Dendritic cell treated with granulocyte-macrophage colony-stimulating factor and Interleukin-4, amounts not matched to agents 40 ng/mL and 50 ng/mL, for 4 days (primary cell): ENCODE measurements around the gene CD8A.

Source experiments
- H3K27ac Mint-ChIP-seq: one replicate; pipeline ENCODE4 v1.8.0; 2022; ENCODE audit warnings: mild to moderate bottlenecking, mixed read lengths
- H3K27me3 Mint-ChIP-seq: one replicate; pipeline ENCODE4 v1.8.0; 2022; ENCODE audit warnings: mild to moderate bottlenecking, mixed read lengths
- H3K36me3 Mint-ChIP-seq: one replicate; pipeline ENCODE4 v1.8.0; 2022; ENCODE audit warnings: low read depth, mixed read lengths
- H3K4me1 Mint-ChIP-seq: one replicate; pipeline ENCODE4 v1.8.0; 2022; ENCODE audit warnings: low read depth, mixed read lengths
- H3K4me3 Mint-ChIP-seq: one replicate; pipeline ENCODE4 v1.8.0; 2022; ENCODE audit warnings: mild to moderate bottlenecking, moderate library complexity, mixed read lengths
- H3K9me3 Mint-ChIP-seq: one replicate; pipeline ENCODE4 v1.8.0; 2022; ENCODE audit warnings: mixed read lengths
- intact Hi-C: fragments of 100-400 bp; cut with micrococcal nuclease; formaldehyde crosslinking; loops from one replicate; pipeline ENCODE4 v1.15.0; 2022

CD8A gene

DNA sequence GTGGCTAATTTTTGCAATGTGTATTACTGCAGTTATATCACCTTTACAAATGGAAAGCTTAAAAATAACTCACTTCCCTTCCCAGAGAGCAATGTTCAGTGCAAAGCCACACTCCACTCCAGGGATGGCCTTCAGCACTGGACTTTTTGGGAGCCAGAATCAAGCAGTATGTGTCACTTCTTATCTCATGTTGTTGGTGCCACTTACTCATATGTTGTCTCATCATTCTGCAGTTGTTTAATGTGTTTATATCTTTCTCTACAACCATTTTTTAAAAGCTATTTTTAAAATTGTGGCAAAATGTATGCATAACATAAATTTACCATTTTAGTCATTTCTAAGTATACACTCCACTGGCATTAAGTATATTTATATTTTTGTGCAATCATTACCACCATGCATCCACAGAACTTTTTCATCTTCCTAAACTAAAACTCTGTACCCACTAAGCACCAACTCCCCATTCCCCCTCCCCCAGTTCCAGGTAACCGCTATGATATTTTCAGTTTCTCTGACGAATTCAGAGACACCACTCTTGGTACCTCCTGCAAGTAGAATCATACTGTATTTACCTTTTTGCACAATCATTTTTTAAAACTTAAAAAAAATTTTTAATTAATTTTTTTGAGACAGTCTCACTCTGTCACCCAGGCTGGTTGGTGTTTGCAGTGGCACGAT lies 32.1 kb upstream of the CD8A start:
- no peak overlapping the region for H3K4me3 Mint-ChIP-seq
- intact Hi-C loops = no loop called here
- no peaks in the 10 kb centered on the region for H3K4me1 Mint-ChIP-seq
- no peaks in the 10 kb centered on the region for H3K36me3 Mint-ChIP-seq
- peaks cover 9% of the 10 kb centered on the region for H3K9me3 Mint-ChIP-seq
- H3K27ac Mint-ChIP-seq = no peak overlapping the region
- H3K27me3 Mint-ChIP-seq = peaks cover 8% of the 10 kb centered on the region

DNA sequence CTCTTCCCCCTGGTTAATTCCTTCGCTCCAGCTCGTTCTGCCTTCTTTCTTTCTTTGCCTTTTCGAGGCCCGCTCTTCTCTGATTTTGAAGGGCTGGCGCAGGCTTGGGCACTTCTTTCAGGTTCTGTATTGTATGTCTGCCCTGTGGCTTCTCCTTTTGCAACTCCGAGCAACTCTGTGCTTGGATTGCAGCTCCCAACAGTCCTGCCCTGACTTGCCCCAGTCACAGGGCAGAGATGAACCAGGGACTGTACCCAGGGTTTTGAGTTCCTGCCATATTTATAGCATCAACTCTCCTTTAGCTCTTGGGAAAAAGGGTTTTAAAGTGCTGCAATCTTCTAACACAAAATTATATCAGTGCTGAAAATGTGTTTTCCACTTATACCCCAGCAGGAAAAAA lies 31.1 kb upstream of the CD8A start:
- peaks cover 9% of the 10 kb centered on the region for H3K9me3 Mint-ChIP-seq
- H3K27ac Mint-ChIP-seq = no peak overlapping the region
- H3K4me3 Mint-ChIP-seq = no peak overlapping the region
- intact Hi-C loops = no loop called here
- H3K36me3 Mint-ChIP-seq = no peaks in the 10 kb centered on the region
- peaks cover 8% of the 10 kb centered on the region for H3K27me3 Mint-ChIP-seq
- H3K4me1 Mint-ChIP-seq = no peaks in the 10 kb centered on the region

DNA sequence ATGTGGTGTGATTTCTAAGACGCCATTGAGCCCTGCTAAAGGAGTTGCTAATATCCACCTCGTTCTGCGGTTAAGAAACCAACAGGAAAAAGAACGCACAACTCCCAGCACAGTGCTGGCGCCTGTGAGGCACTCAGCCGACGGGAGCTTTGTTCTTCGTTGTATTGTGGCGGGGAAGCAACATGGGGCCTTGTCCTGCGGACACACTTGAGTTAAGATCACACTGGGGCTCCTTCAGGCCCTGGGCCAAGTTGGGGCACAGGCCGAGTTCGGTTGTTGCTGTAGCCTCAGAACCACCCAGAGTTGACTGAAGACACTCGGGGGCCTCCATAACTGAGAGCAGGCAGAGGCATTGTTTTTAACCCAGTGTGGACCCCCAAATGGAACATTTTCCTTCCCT lies 30.6 kb upstream of the CD8A start:
- Mint-ChIP-seq H3K9me3 (peaks cover 9% of the 10 kb centered on the region), H3K36me3 (no peaks in the 10 kb centered on the region), H3K27ac (no peak overlapping the region), H3K4me1 (no peaks in the 10 kb centered on the region), H3K27me3 (peaks cover 8% of the 10 kb centered on the region), H3K4me3 (no peak overlapping the region)
- intact Hi-C loops = no loop called here

DNA sequence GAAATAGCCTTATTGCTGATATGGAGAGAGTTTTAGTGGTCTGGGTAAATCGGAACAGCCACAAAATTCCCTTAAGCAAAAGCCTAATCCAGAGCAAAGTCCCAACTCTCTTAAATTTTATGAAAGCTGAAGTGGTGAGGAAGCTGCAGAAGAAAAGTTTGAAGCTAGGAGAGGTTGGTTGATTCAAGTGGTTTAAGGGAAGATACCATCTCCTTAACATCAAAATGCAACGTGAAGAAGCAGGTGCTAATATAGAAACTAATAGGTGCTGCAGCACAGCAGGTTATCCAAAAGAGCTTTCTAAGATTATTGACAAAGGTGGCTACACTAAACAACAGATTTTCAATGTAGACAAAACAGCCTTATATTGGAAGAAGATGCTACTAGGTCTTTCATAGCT lies 28.2 kb upstream of the CD8A start:
- Mint-ChIP-seq H3K36me3 (no peaks in the 10 kb centered on the region), H3K27ac (no peak overlapping the region), H3K9me3 (peaks cover 9% of the 10 kb centered on the region), H3K4me3 (no peak overlapping the region), H3K27me3 (no peaks in the 10 kb centered on the region), H3K4me1 (no peaks in the 10 kb centered on the region)
- intact Hi-C loops = no loop called here

DNA sequence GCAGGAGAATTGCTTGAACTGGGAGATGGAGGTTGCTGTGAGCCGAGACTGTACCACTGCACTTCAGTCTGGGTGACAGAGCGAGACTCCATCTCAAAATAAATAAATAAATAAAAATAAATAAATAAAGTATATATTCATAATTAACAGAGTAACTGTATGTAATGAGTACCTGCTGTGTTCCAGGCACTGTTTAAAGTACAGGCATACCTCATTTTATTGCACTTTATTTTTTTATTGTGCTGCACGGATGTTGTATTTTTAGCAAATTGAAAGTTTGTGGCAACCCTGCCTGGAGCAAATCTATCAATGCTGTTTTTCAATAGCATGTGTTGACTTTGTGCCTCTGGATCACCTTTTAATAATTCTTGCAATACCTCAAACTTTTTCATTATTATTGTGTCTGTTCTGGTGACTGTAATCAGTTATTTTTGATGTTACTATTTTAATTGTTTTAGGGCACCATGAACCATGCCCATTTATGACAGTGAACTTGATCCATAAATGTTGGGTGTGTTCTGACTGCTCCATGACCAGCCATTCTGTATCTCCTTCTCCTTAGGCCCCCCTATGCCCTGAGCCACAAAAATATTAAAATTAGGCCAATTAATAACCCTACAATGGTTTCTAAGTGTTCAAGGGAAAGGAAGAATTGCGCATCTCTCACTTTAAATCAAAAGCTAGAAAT lies 27.5 kb upstream of the CD8A start:
- intact Hi-C loops = no loop called here
- Mint-ChIP-seq H3K27me3 (no peaks in the 10 kb centered on the region), H3K36me3 (no peaks in the 10 kb centered on the region), H3K27ac (no peak overlapping the region), H3K4me1 (no peaks in the 10 kb centered on the region), H3K9me3 (peaks cover 9% of the 10 kb centered on the region), H3K4me3 (no peak overlapping the region)

DNA sequence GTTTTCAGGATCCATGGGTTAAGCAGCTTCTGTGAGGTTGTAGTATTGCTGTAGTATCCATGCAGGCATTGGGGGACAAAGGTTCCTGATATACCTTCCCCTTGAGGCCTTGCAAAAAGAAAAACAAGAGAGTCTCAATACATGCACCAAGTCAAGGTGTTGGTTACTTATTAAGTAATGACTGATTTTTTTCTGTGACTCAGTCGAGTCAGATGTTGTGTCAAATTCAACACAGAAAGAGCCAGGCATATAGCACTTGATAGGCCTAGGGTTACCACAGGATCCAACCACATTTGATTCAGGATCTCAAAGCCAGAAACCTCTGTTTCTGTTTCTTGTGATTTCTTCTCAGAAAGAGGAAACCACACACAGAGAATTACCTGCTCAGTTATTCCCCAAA lies 24.9 kb upstream of the CD8A start:
- intact Hi-C loops = no loop called here
- Mint-ChIP-seq H3K4me3 (no peak overlapping the region), H3K27ac (no peak overlapping the region), H3K9me3 (no peaks in the 10 kb centered on the region), H3K36me3 (no peaks in the 10 kb centered on the region), H3K27me3 (peaks cover 13% of the 10 kb centered on the region), H3K4me1 (no peaks in the 10 kb centered on the region)

DNA sequence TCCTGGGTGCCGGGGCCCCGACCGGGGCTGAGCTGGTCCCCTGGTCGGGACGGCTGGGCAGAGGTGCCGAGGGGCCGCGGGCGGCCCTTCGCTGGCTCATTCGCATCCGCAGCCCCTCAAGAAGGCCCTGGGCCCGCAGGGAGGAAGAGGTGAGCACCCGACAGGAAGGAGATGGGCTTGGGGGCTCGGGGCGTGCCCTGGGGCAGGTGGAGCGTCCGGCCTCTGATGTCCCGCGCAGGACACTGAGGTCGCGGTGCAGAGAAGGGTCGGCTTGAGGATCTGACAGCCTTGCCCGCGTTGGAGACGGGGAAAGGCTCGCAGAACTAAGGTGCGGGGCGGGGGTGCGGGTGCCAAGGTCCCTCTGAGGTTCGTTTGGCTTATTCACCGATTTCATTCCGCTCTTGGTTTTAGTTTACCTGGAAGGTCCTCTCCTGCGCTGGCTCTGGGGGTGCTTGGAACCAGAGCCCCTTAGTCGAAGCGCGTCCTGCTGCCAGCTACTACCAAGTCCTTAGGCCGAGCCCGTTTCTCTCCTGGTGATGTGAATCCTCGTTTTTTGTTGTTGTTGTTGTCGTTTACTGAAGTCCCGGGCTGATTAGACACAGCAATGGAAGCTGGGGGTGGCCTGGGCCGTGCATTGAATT lies 18.9 kb upstream of the CD8A start:
- Mint-ChIP-seq H3K9me3 (no peaks in the 10 kb centered on the region), H3K4me1 (peaks cover 29% of the 10 kb centered on the region), H3K27me3 (peaks cover 62% of the 10 kb centered on the region), H3K36me3 (no peaks in the 10 kb centered on the region), H3K4me3 (peak overlapping the region; percentile 43), H3K27ac (no peak overlapping the region)
- intact Hi-C loops = loop anchor here (5.0 kb wide), 1 partner anchor 42 kb away; no protein-coding TSS in a partner anchor

DNA sequence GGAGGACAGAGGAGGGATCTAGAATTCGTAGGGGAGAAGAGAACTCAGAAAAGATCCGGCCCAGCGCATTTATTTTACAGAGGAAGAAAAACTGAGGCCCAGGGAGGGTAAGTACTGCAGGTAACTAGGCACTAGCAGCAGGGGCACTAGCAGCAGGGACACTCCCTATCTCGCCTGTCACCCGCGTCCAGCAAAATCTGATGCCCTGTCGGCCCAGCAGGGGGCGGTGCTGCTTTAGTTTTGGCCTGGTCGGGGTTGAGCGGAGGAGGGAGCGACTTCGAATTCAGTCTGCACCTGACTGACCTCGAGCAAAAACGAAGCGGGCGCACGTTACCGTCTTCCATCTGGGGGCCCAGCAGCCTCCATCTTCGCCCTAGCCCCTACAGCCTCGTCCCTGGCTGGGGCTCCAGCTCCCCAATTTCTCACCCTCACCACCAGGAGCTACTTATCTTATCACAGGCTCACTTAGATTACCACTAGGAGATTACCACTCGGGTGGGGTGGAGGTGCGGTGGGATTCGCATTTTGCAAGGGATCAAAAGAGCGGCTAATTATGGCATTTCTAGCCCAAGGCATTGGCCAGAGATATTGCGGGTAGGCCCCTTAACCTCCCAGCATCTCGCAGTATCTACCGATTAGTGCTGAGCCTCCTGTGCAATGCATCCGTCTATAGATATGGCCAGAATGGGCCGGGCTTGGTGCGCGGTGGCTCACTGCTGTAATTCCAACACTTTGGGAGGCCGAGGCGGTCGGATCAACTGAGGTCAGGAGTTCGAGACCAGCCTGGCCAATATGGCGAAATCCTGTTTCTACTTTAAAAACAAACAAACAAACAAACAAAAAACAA lies 17.8 kb upstream of the CD8A start:
- H3K36me3 Mint-ChIP-seq = no peaks in the 10 kb centered on the region
- H3K27ac Mint-ChIP-seq = no peak overlapping the region

DNA sequence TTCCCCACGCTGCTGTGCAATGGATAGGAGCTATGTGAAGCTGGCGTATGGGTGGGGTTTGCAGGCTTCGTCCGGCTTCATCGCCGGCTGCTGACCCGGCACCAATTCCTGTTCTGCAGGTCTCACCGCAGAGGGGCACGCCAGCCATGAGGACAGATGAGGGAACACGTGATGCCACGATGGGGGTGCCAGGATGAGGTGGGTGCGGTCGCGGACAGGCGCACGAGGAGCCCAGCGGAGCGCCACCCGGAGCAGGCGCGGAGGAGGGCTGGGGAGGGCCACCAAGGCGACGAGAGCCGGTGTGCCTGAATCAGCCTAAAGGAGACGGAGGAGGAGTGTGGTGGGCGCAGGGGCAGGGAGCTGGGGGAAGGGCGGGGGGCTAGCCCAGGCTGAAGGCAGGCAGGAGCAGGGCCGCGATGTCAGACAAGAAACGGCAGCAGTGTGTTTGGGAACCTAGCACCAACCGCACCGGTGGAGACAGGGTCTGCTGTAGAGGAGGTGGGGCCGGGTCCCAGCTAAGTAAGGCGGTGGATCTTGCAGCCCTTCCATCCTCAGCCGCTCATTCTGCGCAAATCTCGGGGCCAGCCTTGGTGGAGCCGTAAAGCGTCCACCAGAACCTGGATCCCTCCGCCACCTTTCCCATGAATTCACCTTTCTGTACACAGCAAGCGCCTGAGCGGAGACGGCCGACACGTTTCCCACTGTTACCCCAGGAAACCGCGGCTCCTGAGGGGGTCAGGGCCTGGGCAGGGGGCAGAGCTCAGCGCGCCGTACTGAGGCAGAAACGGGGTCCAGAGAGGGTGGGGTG lies 17.0 kb upstream of the CD8A start:
- Mint-ChIP-seq H3K27ac (peak overlapping the region; percentile 11), H3K9me3 (no peaks in the 10 kb centered on the region), H3K4me3 (peak overlapping the region; percentile 83), H3K4me1 (peaks cover 29% of the 10 kb centered on the region), H3K27me3 (peaks cover 63% of the 10 kb centered on the region), H3K36me3 (no peaks in the 10 kb centered on the region)
- intact Hi-C loops = loop anchor here (5.0 kb wide), 1 partner anchor 40 kb away; no protein-coding TSS in a partner anchor

More for the DNA sequence above, 17.8 kb upstream of the CD8A start:
- intact Hi-C loops = loop anchor here (5.0 kb wide), 1 partner anchor 41 kb away; no protein-coding TSS in a partner anchor
- Mint-ChIP-seq H3K27me3 (peaks cover 65% of the 10 kb centered on the region), H3K4me3 (peak overlapping the region; percentile 83), H3K4me1 (peaks cover 29% of the 10 kb centered on the region), H3K9me3 (no peaks in the 10 kb centered on the region)

DNA sequence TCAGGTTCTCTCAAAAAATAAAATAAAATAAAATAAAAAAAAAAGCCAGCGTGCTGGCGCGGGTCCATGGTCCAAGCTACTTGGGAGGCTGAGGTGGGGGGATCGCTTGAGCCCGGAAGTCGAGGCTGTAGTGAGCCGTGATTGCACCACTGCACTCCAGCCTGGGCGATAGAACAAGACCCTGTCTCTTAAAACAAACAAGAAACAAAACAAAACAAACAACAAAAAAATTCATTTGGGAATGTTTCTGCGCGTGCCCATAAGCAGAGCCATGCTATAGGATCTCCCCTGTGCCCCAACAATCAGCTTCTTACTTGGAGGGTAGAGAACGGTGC lies 16.4 kb upstream of the CD8A start:
- H3K4me3 Mint-ChIP-seq = peak overlapping the region; percentile 83
- intact Hi-C loops = loop anchor here (5.0 kb wide), 1 partner anchor 40 kb away; no protein-coding TSS in a partner anchor
- peaks cover 62% of the 10 kb centered on the region for H3K27me3 Mint-ChIP-seq
- no peaks in the 10 kb centered on the region for H3K36me3 Mint-ChIP-seq
- H3K4me1 Mint-ChIP-seq = peaks cover 29% of the 10 kb centered on the region
- peak overlapping the region; percentile 11 for H3K27ac Mint-ChIP-seq
- H3K9me3 Mint-ChIP-seq = no peaks in the 10 kb centered on the region

DNA sequence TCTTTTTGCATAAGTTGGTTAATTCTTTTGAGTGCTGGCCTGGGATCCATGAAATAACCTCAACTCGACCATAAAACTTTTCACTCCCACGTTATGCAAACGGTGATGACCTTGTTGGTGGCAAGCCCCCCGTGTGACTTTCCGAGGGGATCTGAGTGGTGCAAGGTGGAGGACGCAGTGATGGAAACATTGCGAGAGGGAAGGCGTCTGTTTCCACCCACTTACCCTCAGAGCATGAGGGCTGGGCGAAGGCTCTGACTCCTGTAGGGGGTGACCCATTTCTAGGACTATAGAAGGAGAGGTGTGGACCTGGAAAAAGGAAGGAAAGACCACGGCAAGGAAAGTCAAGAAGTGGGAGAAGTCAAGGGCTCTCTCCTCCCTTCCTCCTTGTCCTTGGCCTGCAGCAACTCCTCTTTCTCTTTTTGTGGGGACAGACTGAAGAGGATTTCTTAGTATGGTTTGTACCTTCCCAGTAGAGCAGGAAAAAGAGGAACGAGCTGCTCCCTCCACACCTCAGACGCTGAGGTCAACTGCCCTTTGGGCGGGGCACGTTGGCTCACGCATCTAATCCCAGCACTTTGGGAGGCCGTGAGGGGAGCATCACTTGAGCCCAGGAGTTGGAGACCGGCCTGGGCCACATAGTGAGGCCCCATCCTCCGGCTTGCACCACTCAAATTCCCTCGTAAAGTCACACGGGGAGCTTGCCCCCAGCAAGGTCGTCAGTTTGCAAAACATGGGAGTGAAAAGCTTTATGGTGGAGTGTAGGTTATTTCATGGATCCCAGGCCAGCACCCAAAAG lies 15.5 kb upstream of the CD8A start:
- Mint-ChIP-seq H3K4me3 (no peak overlapping the region), H3K27ac (no peak overlapping the region), H3K4me1 (peaks cover 29% of the 10 kb centered on the region), H3K9me3 (no peaks in the 10 kb centered on the region), H3K36me3 (no peaks in the 10 kb centered on the region), H3K27me3 (peaks cover 57% of the 10 kb centered on the region)
- intact Hi-C loops = loop anchor here (5.0 kb wide), 1 partner anchor 39 kb away; no protein-coding TSS in a partner anchor

DNA sequence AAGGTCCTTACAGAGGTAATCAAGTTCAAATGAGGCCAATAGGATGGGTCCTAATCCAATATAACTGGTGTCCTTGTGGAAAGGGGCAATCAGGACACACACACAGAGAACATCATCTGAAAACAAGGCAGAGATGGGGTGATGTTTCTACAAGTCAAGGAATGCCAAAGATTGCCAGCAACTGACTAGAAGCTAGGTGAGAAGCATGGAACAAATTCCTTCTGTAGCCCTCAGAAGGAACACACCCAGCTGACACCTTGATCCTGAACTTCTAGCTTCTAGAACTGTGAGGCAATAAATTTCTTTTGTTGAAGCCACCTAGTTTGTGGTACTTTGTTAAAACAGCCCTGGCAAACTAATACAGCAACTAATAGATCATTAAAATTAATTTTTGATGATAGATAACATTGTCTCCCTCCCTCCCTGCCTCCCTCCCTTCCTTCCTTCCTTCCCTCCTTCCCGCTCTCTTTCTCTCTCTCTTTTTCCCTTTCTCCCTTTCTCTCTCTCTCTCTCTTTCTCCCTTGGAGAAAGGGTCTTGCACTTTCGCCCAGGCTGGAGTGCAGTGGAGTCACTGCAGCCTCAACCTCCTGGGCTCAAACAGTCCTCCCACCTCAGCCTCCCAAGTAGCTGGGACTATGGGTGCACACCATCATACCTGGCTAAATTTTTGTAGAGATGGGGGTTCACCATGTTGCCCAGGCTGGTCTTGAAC lies 10.3 kb upstream of the CD8A start:
- no peaks in the 10 kb centered on the region for H3K36me3 Mint-ChIP-seq
- H3K27me3 Mint-ChIP-seq = peaks cover 18% of the 10 kb centered on the region
- no peak overlapping the region for H3K4me3 Mint-ChIP-seq
- intact Hi-C loops = no loop called here
- H3K4me1 Mint-ChIP-seq = no peaks in the 10 kb centered on the region
- H3K9me3 Mint-ChIP-seq = peaks cover 16% of the 10 kb centered on the region
- no peak overlapping the region for H3K27ac Mint-ChIP-seq
